Activated CD8-positive, alpha-beta memory T cell treated with anti-CD3 and anti-CD28 coated beads for 48 hours (primary cell): ENCODE results near the gene RAVER1.
"Not testable (repeated sequence)": the region's sequence is repeated elsewhere in the genome, so short reads cannot be mapped to it uniquely, and the experiment has no call there.

Experiments used
- DNase-seq, 3 experiments: peaks; one replicate each; pipeline ENCODE4 v3.0.0-alpha.2; 2020; ENCODE audit warnings: low read depth in 2 of 3, low spot score in 2 of 3

RAVER1 gene

DNA sequence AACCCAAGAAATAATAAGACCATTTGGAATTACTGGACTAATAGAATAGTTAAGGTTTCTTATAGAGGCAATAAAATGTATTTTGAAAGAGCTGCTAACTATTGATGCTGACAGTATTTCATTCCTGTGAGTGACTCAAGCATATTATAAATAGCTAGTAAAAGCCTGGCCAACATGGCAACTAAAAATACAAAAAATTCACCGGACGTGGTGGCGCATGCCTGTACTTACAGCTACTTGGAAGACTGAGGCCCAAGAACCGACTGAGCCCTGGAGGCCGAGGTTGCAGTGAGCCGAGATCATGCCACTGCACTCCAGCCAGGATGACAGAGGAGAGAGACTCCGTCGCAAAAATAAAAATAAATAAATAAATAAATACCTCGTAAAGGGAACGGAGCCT is 11.5 kb upstream of the RAVER1 start:
- DNase-seq, result no peak

DNA sequence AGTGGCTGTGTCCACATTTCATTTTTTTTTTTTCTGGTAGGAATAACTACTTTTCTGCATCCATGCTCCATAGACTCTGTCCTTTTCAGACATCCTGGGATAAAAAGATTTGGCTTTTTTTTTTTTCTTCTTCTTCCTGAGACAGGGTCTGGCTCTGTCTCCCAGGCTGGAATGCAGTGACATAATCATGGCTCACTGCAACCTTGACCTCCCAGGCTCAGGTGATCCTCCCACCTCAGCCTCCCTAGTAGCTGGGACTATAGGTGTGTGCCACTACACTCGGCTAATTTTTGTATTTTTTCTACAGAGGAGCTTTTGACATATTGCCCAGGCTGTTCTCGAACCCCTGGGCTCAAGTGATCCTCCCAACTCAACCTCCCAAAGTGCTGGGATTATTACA is 10.2 kb upstream of the RAVER1 start:
- no peak for DNase-seq

GRCh38 chr19:10339977-10340376 is 6.6 kb upstream of the RAVER1 start:
- DNase-seq, result no peak

DNA sequence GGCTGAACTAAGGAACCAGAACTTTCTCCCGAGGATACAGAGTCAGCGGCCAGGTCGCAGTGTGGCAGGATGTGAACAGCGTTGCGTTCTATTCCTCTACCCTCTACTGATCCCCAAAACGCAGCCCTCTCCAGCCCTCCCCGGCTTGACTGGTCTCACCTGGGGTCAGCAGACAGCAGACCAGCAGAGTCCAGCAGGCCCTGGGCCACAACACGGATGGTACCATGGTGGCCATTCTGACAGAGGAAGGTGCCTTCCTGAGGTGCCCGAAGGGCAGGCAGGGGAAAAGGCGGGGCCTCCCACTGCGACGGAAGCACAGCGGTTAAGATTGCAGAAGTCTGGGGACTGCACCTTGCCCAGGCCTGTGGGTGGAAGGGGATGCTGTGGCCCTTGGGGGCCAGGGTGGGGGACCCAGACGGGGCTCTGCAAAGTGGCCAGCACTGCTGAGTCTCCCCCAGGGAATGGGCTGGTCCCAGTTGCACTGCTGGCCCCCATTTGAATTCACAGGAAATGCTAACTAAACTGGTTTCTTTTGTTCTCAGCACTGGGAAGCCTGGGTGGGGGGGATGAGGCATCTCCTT is 6.1 kb upstream of the RAVER1 start, which contains the start of gene ICAM3:
TSS of gene ICAM3 (minus strand) at position 245 of the 581 bp plus-strand sequence. CDS start at position 235, 10 bp downstream.
- peak; percentile 48 to 50 (median 50) for DNase-seq

DNA sequence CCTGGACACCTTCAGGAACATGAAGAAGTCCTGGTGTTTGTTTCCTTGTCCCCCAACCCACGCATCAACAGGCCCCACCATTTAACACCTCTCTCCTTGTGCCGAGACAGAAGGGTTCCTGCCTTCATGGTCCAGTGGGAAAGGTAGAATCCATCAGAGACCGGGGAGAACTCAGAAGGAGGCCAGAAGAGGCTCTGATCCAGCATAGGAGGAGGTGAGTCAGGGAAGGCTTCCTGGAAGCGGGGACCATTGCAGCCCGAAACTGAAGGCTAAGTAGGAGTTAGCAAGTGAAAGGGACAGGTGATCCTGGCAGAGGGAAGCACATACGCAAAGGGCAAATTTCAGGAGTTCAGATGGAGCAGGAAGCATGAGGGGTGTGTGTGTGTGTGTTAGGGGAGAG is 5.6 kb upstream of the RAVER1 start:
- DNase-seq, result no peak

DNA sequence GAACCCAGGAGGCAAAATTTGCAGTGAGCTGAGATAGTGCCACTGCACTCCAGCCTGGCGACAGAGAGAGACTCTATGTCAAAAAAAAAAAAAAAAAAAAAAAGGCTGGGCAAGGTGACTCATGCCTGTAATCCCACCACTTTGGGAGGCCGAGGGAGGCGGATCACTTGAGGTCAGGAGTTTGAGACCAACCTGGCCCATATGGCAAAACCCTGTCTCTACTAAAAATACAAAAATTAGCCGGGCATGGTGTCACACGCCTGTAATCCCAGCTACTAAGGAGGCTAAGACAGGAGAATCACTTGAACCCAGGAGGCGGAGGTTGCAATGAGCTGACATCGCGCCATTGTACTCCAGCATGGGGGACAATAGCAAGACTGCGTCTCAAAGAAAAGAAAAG is 3.4 kb upstream of the RAVER1 start:
- DNase-seq, result not testable (repeated sequence)

DNA sequence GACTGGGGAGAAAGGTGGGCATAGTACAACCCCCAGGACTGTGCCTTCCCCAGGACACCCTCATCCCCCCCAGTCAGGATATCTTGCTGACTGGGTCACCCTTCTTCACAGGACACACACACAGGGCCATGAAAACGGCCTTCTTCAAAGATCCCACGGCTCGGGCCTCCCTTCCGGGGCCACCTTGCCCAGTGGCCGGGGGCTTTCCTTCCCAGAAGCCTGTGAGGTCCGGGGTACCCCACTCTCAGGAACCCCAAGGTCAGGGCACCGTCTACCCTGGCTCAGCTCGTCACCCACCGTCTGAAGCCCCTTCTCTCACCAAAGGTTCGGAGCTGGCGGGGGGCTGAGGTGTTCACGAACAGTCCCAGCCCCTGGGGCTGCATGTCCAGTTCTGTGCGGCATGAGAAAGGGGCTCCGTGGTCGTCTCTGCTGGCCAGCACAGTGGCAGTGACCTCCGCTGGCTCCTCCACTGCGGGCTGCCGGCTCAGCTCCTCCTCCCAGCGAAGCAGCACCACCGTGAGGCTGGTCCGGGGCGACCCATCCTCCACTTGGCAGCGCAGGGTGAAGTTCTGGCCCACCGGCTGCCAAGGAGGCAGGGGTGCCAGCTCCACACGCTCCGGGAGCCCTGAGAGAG is 2.1 kb upstream of the RAVER1 start:
- DNase-seq, result no peak

GRCh38 chr19:10334588-10335351 is 1.4 kb upstream of the RAVER1 start:
- DNase-seq, result peak; percentile 38 to 62 (median 60)

GRCh38 chr19:10333758-10334587 is 644 bp upstream of the RAVER1 start:
- DNase-seq, result no peak

GRCh38 chr19:10332158-10332964 is 968 bp downstream of the RAVER1 start:
- DNase-seq, result no peak

- no peak for DNase-seq
Measured at GRCh38 chr19:10329555-10329954, 3.8 kb downstream of the RAVER1 start.

GRCh38 chr19:10328558-10329429 is 4.5 kb downstream of the RAVER1 start:
- no peak for DNase-seq

DNA sequence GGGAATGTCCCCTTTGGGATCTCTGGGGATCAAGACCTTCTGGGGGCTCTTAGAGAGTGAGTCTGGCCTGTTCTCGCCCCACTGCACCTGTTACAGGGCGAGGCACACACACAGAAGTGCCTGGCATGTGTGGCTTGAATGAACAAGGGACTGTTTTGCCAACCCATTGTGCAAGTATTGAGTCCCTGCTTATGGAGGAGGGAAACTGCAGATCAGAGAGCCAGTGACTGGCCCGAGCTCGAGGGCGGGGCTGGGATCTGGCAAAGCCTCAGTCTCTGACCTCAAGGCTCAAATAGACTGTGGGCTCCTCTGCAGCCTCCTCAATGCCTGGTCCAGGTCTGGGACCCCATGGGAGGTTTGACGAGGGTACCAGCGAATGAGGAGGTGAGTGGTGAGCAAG is 5.5 kb downstream of the RAVER1 start:
- no peak for DNase-seq

DNA sequence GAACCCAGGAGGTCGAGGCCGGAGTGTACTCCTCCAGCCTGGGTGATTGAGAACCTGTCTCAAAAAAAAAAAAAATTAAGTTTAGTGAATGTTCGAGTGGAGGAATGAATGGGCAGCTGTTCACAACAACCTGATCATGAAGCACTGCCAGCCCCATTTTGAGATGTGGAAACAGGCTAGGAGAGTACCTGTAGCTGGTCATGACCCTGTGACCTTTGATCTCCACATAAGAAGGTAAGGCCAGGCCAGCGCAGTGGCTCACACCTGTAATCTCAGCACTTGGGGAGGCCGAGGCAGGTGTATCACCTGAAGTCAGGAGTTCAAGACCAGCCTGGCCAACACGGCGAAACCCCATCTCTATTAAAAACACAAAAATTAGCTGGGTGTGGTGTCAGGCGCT is 7.6 kb downstream of the RAVER1 start:
- DNase-seq, result no peak

DNA sequence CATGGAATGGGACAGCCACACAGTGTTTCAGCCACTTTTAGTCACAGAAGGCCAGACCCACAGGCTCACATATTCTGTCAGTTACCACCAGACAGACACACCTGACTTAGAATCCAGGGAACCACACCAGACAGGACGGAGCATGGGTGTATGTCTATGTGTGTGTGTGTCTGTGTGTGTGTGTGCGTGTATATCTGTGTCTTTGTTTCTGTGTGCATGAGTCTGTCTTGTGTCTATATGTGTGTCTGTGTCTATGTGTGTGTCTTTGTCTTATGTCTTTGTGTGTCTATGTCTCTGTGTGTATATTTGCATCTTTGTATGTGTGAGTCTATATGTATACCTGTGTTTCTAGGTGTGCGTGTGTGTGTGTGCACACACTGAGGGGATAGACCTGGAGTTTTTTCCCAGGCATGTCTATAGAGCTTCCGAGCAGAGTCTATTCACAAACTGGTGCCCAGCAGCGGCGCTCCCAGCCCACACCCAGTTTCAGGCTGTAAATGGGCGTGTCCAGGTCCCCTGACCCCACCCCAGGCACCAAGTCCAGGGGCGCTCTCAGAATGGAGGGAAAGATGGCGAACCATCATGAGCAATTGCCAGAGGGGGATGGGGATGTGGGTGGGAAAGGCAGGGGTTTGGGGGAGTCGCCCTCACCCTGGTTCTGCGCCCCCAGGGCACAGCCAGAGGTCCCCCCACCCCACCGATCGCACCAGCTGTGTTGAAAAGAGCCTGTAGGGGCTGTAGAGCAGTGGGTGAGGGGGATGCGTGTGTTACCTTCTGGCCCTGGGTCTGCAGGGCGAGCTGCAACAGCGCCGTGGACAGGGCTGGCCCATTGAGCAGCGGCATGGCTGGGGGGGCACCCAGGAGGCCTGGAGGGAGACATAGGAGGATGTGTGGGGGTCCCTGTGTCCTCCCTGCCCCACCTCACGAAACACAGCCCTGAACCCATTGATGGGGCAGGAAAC is 11.2 kb downstream of the RAVER1 start:
- no peak for DNase-seq

DNA sequence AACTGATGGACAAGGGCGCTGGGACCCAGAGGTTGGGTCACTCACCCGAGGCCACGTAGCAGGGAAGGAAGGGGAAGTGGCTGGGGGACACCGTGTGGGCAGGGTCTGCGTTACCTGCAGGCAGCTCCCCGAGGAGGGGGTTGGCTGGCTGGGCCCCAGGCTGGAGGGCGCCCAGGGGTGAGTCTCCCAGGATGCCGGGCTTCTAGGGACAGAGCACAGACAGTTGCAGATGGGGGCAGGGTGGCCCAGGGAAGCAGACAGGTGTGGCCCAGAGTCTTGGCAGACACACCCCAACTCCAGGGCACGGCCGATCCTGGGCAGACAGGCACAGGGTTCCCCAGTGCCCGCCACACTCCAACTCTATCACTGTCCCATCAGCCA is 11.9 kb downstream of the RAVER1 start:
- DNase-seq, result no peak

DNA sequence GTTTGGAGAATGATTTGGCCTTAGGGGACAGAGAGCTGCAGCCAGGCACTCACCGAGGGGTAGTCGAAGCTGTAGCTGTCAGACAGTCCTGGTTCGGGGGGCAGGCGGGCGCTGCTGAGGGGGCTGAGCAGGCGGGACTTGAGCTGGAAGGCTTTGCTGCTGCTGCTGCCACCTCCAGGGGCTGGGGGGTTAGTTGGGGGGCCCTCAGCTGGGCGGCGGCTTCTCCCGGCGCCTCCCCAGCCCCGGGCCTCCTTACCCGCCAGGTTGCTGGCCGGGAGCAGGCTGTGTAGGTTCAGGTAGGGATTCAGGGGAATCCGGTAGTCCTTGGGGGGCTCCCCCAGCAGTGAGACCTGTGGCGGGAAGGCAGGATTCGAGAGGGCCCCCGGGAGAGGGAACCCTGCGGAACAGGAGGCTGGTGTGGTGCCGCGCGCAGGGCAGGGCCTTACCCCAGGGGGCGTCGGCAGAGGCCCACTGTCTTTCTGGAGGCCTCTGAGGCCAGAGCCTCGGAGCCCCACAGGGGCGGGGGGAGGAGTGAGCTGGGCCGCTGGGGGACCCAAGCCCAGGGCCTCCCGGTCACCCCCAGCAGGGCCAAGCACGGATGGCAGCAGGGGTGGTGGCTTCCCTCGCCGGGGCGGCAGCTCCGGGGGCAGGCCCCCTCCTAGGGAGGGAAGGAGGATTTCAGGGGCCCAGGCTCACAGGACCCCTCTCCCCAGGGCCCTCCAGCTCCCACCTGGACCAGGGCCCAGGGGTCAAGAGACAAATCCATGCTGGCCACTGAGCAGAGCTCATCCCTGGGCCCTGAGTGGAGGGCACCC is 12.5 kb downstream of the RAVER1 start:
- no peak for DNase-seq
